MM.1S (cell line): Measurements from ENCODE around the gene MATN1.

Source experiments
- CTCF ChIP-seq: fragments of 300-600 bp; sonication (generic); IDR thresholded peaks from 2 replicates; pipeline ENCODE4 v1.5.1; 2016; ENCODE audit warnings: antibody characterized with exemption, low read length, mixed read lengths
- EZH2phosphoT487 ChIP-seq: fragments of 300-600 bp; sonication (generic); IDR thresholded peaks from 2 replicates; pipeline ENCODE4 v1.6.1; 2018; ENCODE audit warnings: antibody characterized with exemption, low read length

- TF ChIP-seq CTCF (no peak), EZH2phosphoT487 (no peak)
Measured at GRCh38 chr1:30687886-30688285, 35.5 kb downstream of the MATN1 start.
